ENCODE results near the gene MAP4.

- TF ChIP-seq CTCF (conservative IDR thresholded peaks at IDR 0.05; ENCODE audit: low read depth, low read length) = no peak
- no peak for TF ChIP-seq EZH2 (IDR thresholded peaks at IDR 0.05; ENCODE audit: low read length, unreplicated experiment)
- no peak for TF ChIP-seq EZH2phosphoT487 (IDR thresholded peaks at IDR 0.05; ENCODE audit: borderline replicate concordance, low read length)
Measured at GRCh38 chr3:48065035-48065434, 48.8 kb upstream of the MAP4 start.

Data from PC-3 (cell line).